Panc1 (cell line): Measurements from ENCODE around the gene SAT1. TPM values are rescaled to one million over a fixed set of nuclear protein-coding genes. Genes with fewer than 3 reads are reported as not detected.

Source experiments
- ATAC-seq: fragments of 200-7000 bp; cut with Tn5 transposase; 2 replicates; pipeline ENCODE4 v1.9.1; 2020; ENCODE audit warnings: mild to moderate bottlenecking, moderate library complexity
- BruUV-seq: library from RNA; stranded (reverse); fragments of 400-500 nt; replicated peaks from 2 replicates; lab custom pipeline; 2021; lab: Mats Ljungman, UMichigan
- CTCF ChIA-PET: fragments of 300-600 bp; sonication (Branson Sonifier 250); formaldehyde crosslinking; loops from one replicate; lab custom pipeline; 2022; ENCODE audit warnings: antibody characterized with exemption; lab: Charles Lee
- POLR2A ChIA-PET: fragments of 300-600 bp; sonication (Branson Sonifier 250); formaldehyde crosslinking; loops from one replicate; lab custom pipeline; 2022; ENCODE audit warnings: antibody characterized with exemption; lab: Charles Lee
- DNase-seq: peaks from one replicate; pipeline ENCODE4 v3.0.0-alpha.2; 2010; ENCODE audit warnings: low read depth, low spot score
- H3K27ac ChIP-seq: 2 replicates; pipeline ENCODE4 v1.5.1; 2011; ENCODE audit warnings: mild to moderate bottlenecking, low read length, inconsistent platforms
- H3K27me3 ChIP-seq: fragments of 200-500 bp; sonication (Bioruptor generic); 2 replicates; pipeline ENCODE4 v1.6.0; 2014; ENCODE audit warnings: low read length, inconsistent platforms; ENCODE audit not compliant: control insufficient read depth, insufficient read depth
- H3K36me3 ChIP-seq: fragments of 200-500 bp; sonication (Bioruptor generic); 2 replicates; pipeline ENCODE4 v1.5.1; 2014; ENCODE audit warnings: inconsistent platforms, mild to moderate bottlenecking, low read length, moderate library complexity; ENCODE audit not compliant: control insufficient read depth, insufficient read depth
- H3K4me1 ChIP-seq: 2 replicates; pipeline ENCODE4 v1.5.1; 2011; ENCODE audit warnings: inconsistent platforms, mild to moderate bottlenecking, low read length, moderate library complexity; ENCODE audit not compliant: control insufficient read depth, insufficient read depth
- H3K4me3 ChIP-seq, 2 experiments: 2 replicates each; pipeline ENCODE4 v1.5.1; 2011 to 2012; ENCODE audit warnings: low read depth in 2 of 2, low read length in 2 of 2, mild to moderate bottlenecking in 2 of 2, inconsistent platforms in 1 of 2, moderate library complexity in 1 of 2
- H3K9me3 ChIP-seq: fragments of 200-500 bp; sonication (Bioruptor generic); 2 replicates; pipeline ENCODE4 v1.5.1; 2014; ENCODE audit warnings: low read depth, mild to moderate bottlenecking, inconsistent platforms, low read length, moderate library complexity; ENCODE audit not compliant: control insufficient read depth, insufficient read depth
- POLR2AphosphoS5 ChIP-seq: IDR thresholded peaks from 2 replicates; pipeline ENCODE4 v1.6.1; 2012; ENCODE audit warnings: mild to moderate bottlenecking, low read depth, low read length, moderate library complexity
- SIN3A ChIP-seq: IDR thresholded peaks from 2 replicates; pipeline ENCODE4 v1.6.1; 2012; ENCODE audit warnings: low read depth, mild to moderate bottlenecking, low read length, moderate library complexity, borderline replicate concordance; ENCODE audit not compliant: insufficient read depth
- TCF7L2 ChIP-seq: IDR thresholded peaks from 2 replicates; pipeline ENCODE4 v1.6.1; 2011; ENCODE audit warnings: mild to moderate bottlenecking, low read depth, low read length, inconsistent platforms
- in situ Hi-C: cut with HindIII; loops from 2 replicates; pipeline ENCODE4 v1.10.0; 2016; ENCODE audit warnings: low sequenced_read_pairs, low pct_unique_long_range_greater_than_20kb
- intact Hi-C: fragments of 100-400 bp; cut with micrococcal nuclease; formaldehyde crosslinking; loops from one replicate; pipeline ENCODE4 v1.10.0; 2022; ENCODE audit not compliant: unreplicated experiment
- total RNA-seq: library from RNA; stranded (reverse); gene quantifications from one replicate; pipeline ENCODE4 v1.2.1, GENCODE V29; 2021; ENCODE audit not compliant: unreplicated experiment
- TF ChIP-seq, protein P1 (sequence below): fragments of 450-650 bp; IDR thresholded peaks from 2 replicates; pipeline ENCODE4 v1.5.1; 2017; ENCODE audit warnings: mild to moderate bottlenecking
- TF ChIP-seq, protein P2 (sequence below), 2 experiments: IDR thresholded peaks; 2 replicates each; pipeline ENCODE4 v1.6.1; 2011 to 2012; ENCODE audit warnings: low read depth in 2 of 2, control low read depth in 1 of 2, low read length in 1 of 2, mild to moderate bottlenecking in 1 of 2, moderate library complexity in 1 of 2; ENCODE audit not compliant: insufficient read depth in 1 of 2

Gene SAT1
- total RNA-seq, 1 experiment from 2014 or later, result 173 TPM

DNA sequence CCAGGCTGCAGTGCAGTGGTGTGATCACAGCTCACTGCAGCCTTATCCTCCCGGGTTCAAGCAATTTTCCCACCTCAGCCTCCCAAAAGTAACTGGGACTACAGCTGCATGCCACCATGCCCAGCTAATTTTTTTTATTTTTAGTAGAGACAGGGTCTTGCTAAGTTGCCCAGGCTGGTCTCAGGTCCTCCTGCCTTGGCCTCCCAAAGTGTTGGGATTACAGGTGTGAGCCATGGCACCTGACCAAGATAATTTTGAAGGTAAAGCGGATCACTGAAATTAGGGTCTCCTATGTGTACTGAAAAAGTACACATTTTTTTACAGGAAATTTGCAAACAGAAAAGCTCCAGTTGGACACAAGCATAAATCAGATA lies 4.8 kb downstream of the SAT1 start:
- intact Hi-C loops, result no loop called here
- no TSS peak for BruUV-seq
- ATAC-seq, result no peak
- in situ Hi-C loops, result no loop called here
- ChIA-PET POLR2A (interaction anchor here (0.6 to 0.7 kb wide), 2 partner anchors 26 to 100 kb away, joined by 3 to 5 read pairs; no protein-coding TSS in a partner anchor), CTCF (no interaction called here)
- Histone ChIP-seq H3K4me1 (no peaks in the 10 kb centered on the region), H3K27me3 (no peaks in the 10 kb centered on the region), H3K9me3 (no peaks in the 10 kb centered on the region), H3K4me3 (no peak overlapping the region), H3K36me3 (peaks cover 3% of the 10 kb centered on the region; the same call in 1 of the 2 replicates), H3K27ac (peak overlapping the region; percentile 70)
- DNase-seq, result no peak
- TF ChIP-seq TCF7L2 (no peak), SIN3A (no peak), POLR2AphosphoS5 (no peak)
- TF ChIP-seq, protein P1, sequence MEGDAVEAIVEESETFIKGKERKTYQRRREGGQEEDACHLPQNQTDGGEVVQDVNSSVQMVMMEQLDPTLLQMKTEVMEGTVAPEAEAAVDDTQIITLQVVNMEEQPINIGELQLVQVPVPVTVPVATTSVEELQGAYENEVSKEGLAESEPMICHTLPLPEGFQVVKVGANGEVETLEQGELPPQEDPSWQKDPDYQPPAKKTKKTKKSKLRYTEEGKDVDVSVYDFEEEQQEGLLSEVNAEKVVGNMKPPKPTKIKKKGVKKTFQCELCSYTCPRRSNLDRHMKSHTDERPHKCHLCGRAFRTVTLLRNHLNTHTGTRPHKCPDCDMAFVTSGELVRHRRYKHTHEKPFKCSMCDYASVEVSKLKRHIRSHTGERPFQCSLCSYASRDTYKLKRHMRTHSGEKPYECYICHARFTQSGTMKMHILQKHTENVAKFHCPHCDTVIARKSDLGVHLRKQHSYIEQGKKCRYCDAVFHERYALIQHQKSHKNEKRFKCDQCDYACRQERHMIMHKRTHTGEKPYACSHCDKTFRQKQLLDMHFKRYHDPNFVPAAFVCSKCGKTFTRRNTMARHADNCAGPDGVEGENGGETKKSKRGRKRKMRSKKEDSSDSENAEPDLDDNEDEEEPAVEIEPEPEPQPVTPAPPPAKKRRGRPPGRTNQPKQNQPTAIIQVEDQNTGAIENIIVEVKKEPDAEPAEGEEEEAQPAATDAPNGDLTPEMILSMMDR, result no peak
- TF ChIP-seq, protein P2, sequence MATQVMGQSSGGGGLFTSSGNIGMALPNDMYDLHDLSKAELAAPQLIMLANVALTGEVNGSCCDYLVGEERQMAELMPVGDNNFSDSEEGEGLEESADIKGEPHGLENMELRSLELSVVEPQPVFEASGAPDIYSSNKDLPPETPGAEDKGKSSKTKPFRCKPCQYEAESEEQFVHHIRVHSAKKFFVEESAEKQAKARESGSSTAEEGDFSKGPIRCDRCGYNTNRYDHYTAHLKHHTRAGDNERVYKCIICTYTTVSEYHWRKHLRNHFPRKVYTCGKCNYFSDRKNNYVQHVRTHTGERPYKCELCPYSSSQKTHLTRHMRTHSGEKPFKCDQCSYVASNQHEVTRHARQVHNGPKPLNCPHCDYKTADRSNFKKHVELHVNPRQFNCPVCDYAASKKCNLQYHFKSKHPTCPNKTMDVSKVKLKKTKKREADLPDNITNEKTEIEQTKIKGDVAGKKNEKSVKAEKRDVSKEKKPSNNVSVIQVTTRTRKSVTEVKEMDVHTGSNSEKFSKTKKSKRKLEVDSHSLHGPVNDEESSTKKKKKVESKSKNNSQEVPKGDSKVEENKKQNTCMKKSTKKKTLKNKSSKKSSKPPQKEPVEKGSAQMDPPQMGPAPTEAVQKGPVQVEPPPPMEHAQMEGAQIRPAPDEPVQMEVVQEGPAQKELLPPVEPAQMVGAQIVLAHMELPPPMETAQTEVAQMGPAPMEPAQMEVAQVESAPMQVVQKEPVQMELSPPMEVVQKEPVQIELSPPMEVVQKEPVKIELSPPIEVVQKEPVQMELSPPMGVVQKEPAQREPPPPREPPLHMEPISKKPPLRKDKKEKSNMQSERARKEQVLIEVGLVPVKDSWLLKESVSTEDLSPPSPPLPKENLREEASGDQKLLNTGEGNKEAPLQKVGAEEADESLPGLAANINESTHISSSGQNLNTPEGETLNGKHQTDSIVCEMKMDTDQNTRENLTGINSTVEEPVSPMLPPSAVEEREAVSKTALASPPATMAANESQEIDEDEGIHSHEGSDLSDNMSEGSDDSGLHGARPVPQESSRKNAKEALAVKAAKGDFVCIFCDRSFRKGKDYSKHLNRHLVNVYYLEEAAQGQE (IDR thresholded peaks at IDR 0.05; ENCODE audit: insufficient read depth in 1 of 2, low read depth in 2 of 2, low read length in 1 of 2), result no peak

DNA sequence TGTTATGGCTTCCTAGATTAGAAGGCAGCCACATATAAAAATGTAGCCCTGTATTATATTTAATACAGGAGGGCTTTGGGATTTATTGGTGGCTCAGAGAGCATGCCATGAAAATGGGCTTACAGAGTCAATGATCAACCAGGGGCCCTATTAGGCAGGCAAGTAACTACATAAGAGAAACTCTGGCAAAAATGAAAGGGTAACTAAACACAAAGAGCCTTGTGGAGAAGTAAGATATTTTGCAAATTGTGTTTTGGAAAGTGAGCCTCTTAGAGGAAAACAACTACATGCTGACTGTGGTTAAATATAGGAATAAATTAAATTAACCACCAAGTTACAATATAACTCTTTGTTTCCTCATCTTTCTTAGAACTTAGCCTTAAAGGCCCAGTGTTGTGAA lies 5.5 kb downstream of the SAT1 start:
- DNase-seq (no peak), ATAC-seq (no peak)
- ChIA-PET CTCF (no interaction called here), POLR2A (interaction anchor here (0.6 to 1.1 kb wide), 3 partner anchors 19 to 45 kb away, joined by 3 to 12 read pairs (median 6); partner anchors contain the start of gene ACOT9)
- Histone ChIP-seq H3K4me3 (no peak overlapping the region), H3K27ac (peak overlapping the region; percentile 70), H3K27me3 (no peaks in the 10 kb centered on the region), H3K36me3 (peaks cover 3% of the 10 kb centered on the region; the same call in 1 of the 2 replicates), H3K4me1 (no peaks in the 10 kb centered on the region), H3K9me3 (no peaks in the 10 kb centered on the region)
- intact Hi-C loops (no loop called here), in situ Hi-C loops (no loop called here)
- BruUV-seq, result no TSS peak
- no peak for TF ChIP-seq POLR2AphosphoS5
- TF ChIP-seq, protein P2 (IDR thresholded peaks at IDR 0.05; ENCODE audit: insufficient read depth in 1 of 2, low read depth in 2 of 2, low read length in 1 of 2), result no peak
- TF ChIP-seq, protein P1, result no peak
- TF ChIP-seq TCF7L2, result no peak
- no peak for TF ChIP-seq SIN3A
